Adrenal gland (tissue), 12 donors: ENCODE measurements around the gene LRATD1. TPM values are rescaled to one million over a fixed set of nuclear protein-coding genes. Genes with fewer than 3 reads are reported as not detected.
"Not testable (repeated sequence)": the region's sequence is repeated elsewhere in the genome, so short reads cannot be mapped to it uniquely, and the experiment has no call there.

Source experiments
- DNase-seq, 7 donors: peaks; one replicate each; pipeline ENCODE4 v3.0.0-alpha.2; 2019 to 2020
- H3K27ac ChIP-seq, 5 donors: fragments of 200-600 bp; sonication (generic) in 4 of 5; 1 replicate in 3 of 5; 2 replicates in 2 of 5; pipeline versions ENCODE4 v1.5.1 to v1.8.0; 2016 to 2020; ENCODE audit warnings: mild to moderate bottlenecking in 1 of 5
- H3K27me3 ChIP-seq: fragments of 200-600 bp; 2 replicates; pipeline ENCODE4 v1.8.0; 2021
- H3K36me3 ChIP-seq, 2 donors: fragments of 200-600 bp; replicated peaks in 1 of 2; 1 replicate in 1 of 2; 2 replicates in 1 of 2; pipeline versions ENCODE4 v1.5.1 to v1.8.0; 2018 to 2022
- H3K4me1 ChIP-seq, 2 donors: fragments of 200-600 bp; replicated peaks in 1 of 2; 1 replicate in 1 of 2; 2 replicates in 1 of 2; pipeline versions ENCODE4 v1.5.1 to v1.8.0; 2018 to 2021
- H3K4me3 ChIP-seq, 4 donors: fragments of 200-600 bp; sonication (generic) in 3 of 4; one replicate each; pipeline ENCODE4 v1.5.1; 2016 to 2018
- H3K9me3 ChIP-seq, 3 donors: fragments of 200-600 bp; sonication (generic) in 1 of 3; replicated peaks in 1 of 3; 1 replicate in 2 of 3; 2 replicates in 1 of 3; pipeline versions ENCODE4 v1.5.1 to v1.8.0; 2016 to 2021
- CTCF ChIP-seq, 6 experiments: fragments of 450-650 bp in 4 of 6; fragments of 200-600 bp in 2 of 6; sonication (generic) in 1 of 6; IDR thresholded peaks; 1 replicate in 5 of 6; 2 replicates in 1 of 6; pipeline versions ENCODE4 v1.5.1 to v1.8.0; 2016 to 2021; ENCODE audit warnings: antibody characterized with exemption in 6 of 6, mild to moderate bottlenecking in 2 of 6, moderate library complexity in 1 of 6
- POLR2A ChIP-seq, 2 donors: fragments of 450-650 bp; IDR thresholded peaks; one replicate each; pipeline ENCODE4 v1.6.1; 2017; ENCODE audit warnings: antibody characterized with exemption in 2 of 2, mild to moderate bottlenecking in 2 of 2, moderate library complexity in 1 of 2
- WGBS, 4 donors: extraction: QIAGEN DNeasy Blood & Tissue Kit in 2 of 4; methylation state at CpG; one replicate each; pipeline versions ENCODE4 v1.1.5 to v1.1.7; 2013 to 2017; 5-methylcytosine and 5-hydroxymethylcytosine counted together
- intact Hi-C, 2 donors: fragments of 100-400 bp; cut with DNase I; formaldehyde crosslinking; loops; one replicate each; pipeline versions ENCODE4 v1.14.1 to v1.15.0; 2022 to 2023
- polyA plus RNA-seq, 3 donors: library from polyadenylated mRNA; stranded (reverse); fragments of 200-250 nt in 2 of 3; fragments of 350-450 nt in 1 of 3; fragmentation: Illumina TruSeq in 1 of 3; extraction: RNeasy Lipid Tissue Mini Kit (QIAGEN cat#74804) in 1 of 3; gene quantifications; one replicate each; pipeline ENCODE4 v1.2.3, GENCODE V29; 2013 to 2014
- total RNA-seq, 9 donors: library from RNA; depleted of rRNA in 4 of 9; stranded (reverse); fragments of >200 nt in 4 of 9; fragments of 120-200 nt in 1 of 9; fragmentation: NEBNext Ultra II Directional in 1 of 9; extraction: Animal tissue kit (Norgen Biotek cat#: 25700) in 1 of 9; gene quantifications; one replicate each; pipeline versions ENCODE4 v1.1.0 to v1.2.4, GENCODE V29; 2013 to 2023
- donor health status: healthy with polysubstance abuse.
- donor health status: Bipolar disorder and iron deficiency.
- donor health status: DM: yes; HTN: yes; CAD: no.
- donor health status: DM: no; HTN: no; CAD: no.
- donor health status: DM: no; HTN: no; CAD: no.
- donor health status: DM: yes; HTN: yes; CAD: no.

Gene LRATD1
- total and polyA plus RNA-seq, 12 donors: 1.2 to 5.0 (median 2.5) TPM

DNA sequence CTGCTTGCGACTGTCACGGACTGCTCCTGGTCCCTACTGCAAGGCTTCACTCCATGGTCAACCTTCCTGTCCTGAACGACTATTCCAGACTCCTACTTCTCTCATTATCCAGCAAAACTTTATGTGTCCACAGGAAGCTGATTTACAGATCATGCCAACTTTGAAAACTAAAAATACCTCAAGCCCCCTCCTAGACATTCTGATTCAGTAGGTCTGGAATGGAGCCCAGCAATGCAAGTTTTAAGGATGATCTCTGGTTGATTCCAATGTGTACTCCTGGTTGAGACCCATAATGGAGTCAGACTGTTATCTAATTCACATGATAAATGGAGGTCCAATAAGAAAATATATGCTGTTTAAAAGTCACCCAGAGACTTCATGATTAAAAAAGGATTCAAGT lies 13.1 kb upstream of the LRATD1 start:
- Histone ChIP-seq H3K9me3 (no peaks in the 10 kb centered on the region), H3K4me1 (no peaks in the 10 kb centered on the region), H3K4me3 (no peak overlapping the region), H3K36me3 (no peaks in the 10 kb centered on the region), H3K27me3 (no peaks in the 10 kb centered on the region), H3K27ac (no peak overlapping the region)
- intact Hi-C loops: no loop called here
- DNase-seq: no peak
- 72 to 80% (median 79%) methylated on average over 3 of the region's 3 CpGs for WGBS, 4 donors
- TF ChIP-seq POLR2A (IDR thresholded peaks at IDR 0.05) (no peak), CTCF (IDR thresholded peaks at IDR 0.05) (no peak)

GRCh38 chr2:14621114-14621513 lies 11.4 kb upstream of the LRATD1 start:
- no peak for TF ChIP-seq CTCF (IDR thresholded peaks at IDR 0.05)
- TF ChIP-seq POLR2A (IDR thresholded peaks at IDR 0.05): no peak
- intact Hi-C loops: no loop called here
- WGBS, 4 donors: 90 to 100% (median 93%) methylated on average over 1 of the region's 1 CpG

GRCh38 chr2:14621906-14622549 lies 10.5 kb upstream of the LRATD1 start:
- WGBS, 4 donors: 81 to 88% (median 85%) methylated on average over 6 of the region's 6 CpGs
- TF ChIP-seq CTCF (IDR thresholded peaks at IDR 0.05) (no peak), POLR2A (IDR thresholded peaks at IDR 0.05) (no peak)

More at GRCh38 chr2:14621114-14621513, 11.4 kb upstream of the LRATD1 start:
- no peaks in the 10 kb centered on the region for H3K27me3 ChIP-seq
- H3K36me3 ChIP-seq: no peaks in the 10 kb centered on the region
- no peak overlapping the region for H3K4me3 ChIP-seq
- H3K27ac ChIP-seq: no peak overlapping the region
- no peaks in the 10 kb centered on the region for H3K9me3 ChIP-seq
- no peak for DNase-seq
- H3K4me1 ChIP-seq: no peaks in the 10 kb centered on the region

GRCh38 chr2:14622550-14622939 lies 10.0 kb upstream of the LRATD1 start:
- DNase-seq, H3K4me1 ChIP-seq, H3K27ac ChIP-seq, H3K36me3 ChIP-seq, H3K4me3 ChIP-seq, H3K27me3 ChIP-seq, H3K9me3 ChIP-seq, intact Hi-C loops: not testable (repeated sequence)
- 83 to 88% (median 86%) methylated on average over 3 of the region's 3 CpGs for WGBS, 4 donors

More at GRCh38 chr2:14621906-14622549, 10.5 kb upstream of the LRATD1 start:
- Histone ChIP-seq H3K9me3 (no peaks in the 10 kb centered on the region), H3K4me3 (no peak overlapping the region), H3K27me3 (no peaks in the 10 kb centered on the region), H3K4me1 (no peaks in the 10 kb centered on the region), H3K36me3 (no peaks in the 10 kb centered on the region), H3K27ac (no peak overlapping the region)
- no peak for DNase-seq
- intact Hi-C loops: no loop called here

DNA sequence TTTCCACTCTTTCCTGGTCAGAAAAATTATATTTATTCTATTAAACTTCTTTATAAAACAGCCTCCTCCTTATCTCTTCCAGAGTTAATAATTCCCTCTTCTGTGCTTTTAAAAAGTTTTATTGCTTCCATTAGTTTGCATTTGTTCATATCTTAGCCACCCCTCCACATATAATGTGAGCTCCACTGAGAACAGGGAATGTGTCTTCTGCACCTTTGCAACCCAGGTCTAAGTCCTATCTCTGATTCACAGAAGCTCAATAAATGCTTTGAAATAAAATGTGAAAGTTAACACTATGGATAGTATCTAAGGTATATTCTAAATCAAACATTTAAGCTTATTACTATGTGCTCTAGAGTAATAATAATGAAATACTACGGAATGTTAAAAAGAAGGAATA lies 9.3 kb upstream of the LRATD1 start:
- TF ChIP-seq CTCF (IDR thresholded peaks at IDR 0.05) (no peak), POLR2A (IDR thresholded peaks at IDR 0.05) (no peak)
- no peaks in the 10 kb centered on the region for H3K36me3 ChIP-seq

More for the DNA sequence above, 9.3 kb upstream of the LRATD1 start:
- Histone ChIP-seq H3K4me3 (no peak overlapping the region), H3K27me3 (no peaks in the 10 kb centered on the region), H3K9me3 (no peaks in the 10 kb centered on the region), H3K4me1 (no peaks in the 10 kb centered on the region), H3K27ac (no peak overlapping the region)
- DNase-seq: no peak
- WGBS, 4 donors: 93 to 100% (median 97%) methylated on average over 1 of the region's 1 CpG
- intact Hi-C loops: no loop called here
